GM21528 (cell line): Measurements from ENCODE around the gene KCNG1.

Source experiments
- ATAC-seq: cut with Tn5 transposase; IDR thresholded peaks from one replicate; pipeline ENCODE4 v1.9.1; 2021; ENCODE audit warnings: mild to moderate bottlenecking, moderate library complexity; ENCODE audit not compliant: unreplicated experiment, low FRiP score

KCNG1 gene

DNA sequence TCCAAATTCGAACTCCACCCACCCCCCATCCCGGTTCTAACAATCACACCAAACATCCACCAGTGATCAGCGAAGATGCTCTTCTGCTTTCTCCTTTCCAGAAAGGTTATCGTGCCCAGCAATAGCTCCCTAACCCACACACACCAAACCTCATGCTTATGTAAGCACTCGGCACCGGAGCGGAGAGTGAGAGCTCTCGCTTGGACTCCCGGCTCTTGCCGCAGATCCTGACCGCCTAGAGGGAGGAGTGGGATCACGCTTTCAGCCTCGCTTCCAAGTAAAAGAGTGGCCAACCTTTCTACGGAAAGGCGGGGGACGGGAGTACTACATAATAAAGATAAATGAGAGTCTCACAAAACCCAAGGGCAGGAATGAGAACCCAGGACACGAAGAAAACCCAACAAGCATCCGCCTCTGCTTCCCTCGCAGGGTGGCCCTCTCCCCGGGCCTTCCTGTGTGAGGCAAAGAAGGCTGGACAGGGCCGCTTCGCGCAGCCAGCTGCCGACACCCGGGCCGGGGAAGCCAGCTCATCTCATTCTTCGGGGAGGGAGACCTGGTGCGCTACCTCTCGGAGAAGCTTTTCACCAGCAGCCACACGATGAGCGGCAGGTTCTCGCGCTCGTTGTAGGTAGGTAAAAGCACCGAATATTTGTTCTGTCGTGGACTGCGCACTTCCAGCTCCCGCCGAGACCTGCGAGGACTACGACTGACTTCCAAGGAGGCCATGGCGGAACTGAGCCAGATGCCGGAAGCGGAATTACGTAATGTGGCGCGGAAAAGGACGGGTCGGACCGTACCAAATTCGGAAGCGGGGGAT is 64.9 kb downstream of the KCNG1 start, which contains the start of gene DPM1:
DPM1 (minus strand) TSS at position 735 of the 817 bp plus-strand sequence; CDS start at position 726, 9 bp downstream.
- peak; percentile 78 for ATAC-seq

DNA sequence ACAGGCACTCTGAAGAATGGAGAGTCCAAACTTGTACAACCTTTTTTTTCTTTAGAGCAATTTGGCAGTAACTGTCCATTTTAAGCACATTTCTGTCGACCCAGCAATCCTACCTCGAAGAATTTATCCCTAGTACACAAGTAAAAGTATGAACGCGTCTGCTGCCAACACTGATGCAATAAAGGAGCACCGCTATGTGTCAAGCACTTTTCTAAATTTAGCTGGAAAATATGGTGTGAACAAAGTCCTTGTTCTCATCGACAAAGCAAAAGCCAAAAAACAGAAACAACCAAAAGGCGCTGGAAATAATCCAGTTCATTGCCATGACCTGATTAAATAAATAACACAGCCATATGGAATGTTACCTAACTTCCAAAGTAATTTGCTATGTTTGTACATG is 65.6 kb downstream of the KCNG1 start:
- no peak for ATAC-seq

DNA sequence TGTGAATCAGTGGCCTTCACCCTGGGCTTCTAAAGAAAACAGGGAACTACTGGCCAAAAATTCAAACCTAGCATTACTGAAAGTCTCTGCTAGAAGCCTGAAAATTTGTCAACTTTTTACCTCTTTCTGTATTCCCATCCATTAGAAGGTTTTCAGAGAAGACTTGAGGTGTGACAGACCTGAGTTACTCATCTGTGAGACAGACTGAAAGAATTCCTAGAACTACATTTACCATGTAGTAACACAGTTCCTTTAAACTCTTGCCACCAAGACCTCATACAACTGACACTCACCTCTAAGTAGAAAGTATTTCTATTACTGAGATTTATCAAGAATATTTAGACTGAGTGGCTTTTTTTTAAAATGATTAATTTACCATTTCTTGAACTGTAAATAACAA is 69.1 kb downstream of the KCNG1 start:
- no peak for ATAC-seq
